SH-SY5Y (cell line): ENCODE data around the gene CAMTA1.

Experiments used
- GATA2 ChIP-seq: IDR thresholded peaks from 2 replicates; pipeline ENCODE4 v1.6.1; 2011; ENCODE audit warnings: mild to moderate bottlenecking, low read depth, low read length
- GATA3 ChIP-seq: IDR thresholded peaks from 2 replicates; pipeline ENCODE4 v1.6.1; 2011; ENCODE audit warnings: low read depth, mild to moderate bottlenecking, low read length, moderate library complexity

GRCh38 chr1:6912518-6912917, 127.3 kb downstream of the CAMTA1 start:
- TF ChIP-seq GATA3 (no peak), GATA2 (no peak)
